PC-3 (cell line): ENCODE results near the gene ANTXR1. TPM values are rescaled to one million over a fixed set of nuclear protein-coding genes. Genes with fewer than 3 reads are reported as not detected.

Experiments used
- ATAC-seq: fragments of 200-7000 bp; cut with Tn5 transposase; 2 replicates; pipeline ENCODE4 v1.9.1; 2020; ENCODE audit warnings: mild to moderate bottlenecking, moderate library complexity
- BruUV-seq: library from RNA; stranded (reverse); fragments of 400-500 nt; replicated peaks from 2 replicates; lab custom pipeline; 2021; lab: Mats Ljungman, UMichigan
- CTCF ChIA-PET: fragments of 300-600 bp; sonication (Branson Sonifier 250); formaldehyde crosslinking; loops from one replicate; lab custom pipeline; 2022; ENCODE audit warnings: antibody characterized with exemption; lab: Charles Lee
- POLR2A ChIA-PET: fragments of 300-600 bp; sonication (Branson Sonifier 250); formaldehyde crosslinking; loops from one replicate; lab custom pipeline; 2022; ENCODE audit warnings: antibody characterized with exemption; ENCODE audit not compliant: unreplicated experiment; lab: Charles Lee
- DNase-seq: peaks from one replicate; pipeline ENCODE4 v3.0.0-alpha.2; 2015
- H2AFZ ChIP-seq: fragments of 300-600 bp; sonication (generic); 2 replicates; pipeline ENCODE4 v1.6.0; 2016; ENCODE audit warnings: antibody characterized with exemption, low read length
- H3F3A ChIP-seq: fragments of 300-600 bp; sonication (generic); one replicate; pipeline ENCODE4 v1.6.0; 2017; ENCODE audit warnings: antibody characterized with exemption, low read length, control low read depth, mild to moderate bottlenecking; ENCODE audit not compliant: unreplicated experiment
- H3K27ac ChIP-seq: fragments of 300-600 bp; sonication (generic); 2 replicates; pipeline ENCODE4 v1.5.1; 2016; ENCODE audit warnings: mild to moderate bottlenecking, low read length
- H3K27me3 ChIP-seq: fragments of 300-600 bp; sonication (generic); 2 replicates; pipeline ENCODE4 v1.6.1; 2016; ENCODE audit warnings: low read length, mixed read lengths
- H3K36me3 ChIP-seq: fragments of 300-600 bp; sonication (generic); 2 replicates; pipeline ENCODE4 v1.6.1; 2016; ENCODE audit warnings: low read depth, mixed run types, low read length, mixed read lengths
- H3K4me1 ChIP-seq: fragments of 300-600 bp; sonication (generic); 2 replicates; pipeline ENCODE4 v1.5.1; 2016; ENCODE audit warnings: low read length; ENCODE audit not compliant: insufficient read depth
- H3K4me2 ChIP-seq: fragments of 300-600 bp; sonication (generic); 2 replicates; pipeline ENCODE4 v1.6.0; 2016; ENCODE audit warnings: low read length
- H3K4me3 ChIP-seq: fragments of 300-600 bp; sonication (generic); 2 replicates; pipeline ENCODE4 v1.5.1; 2016; ENCODE audit warnings: mild to moderate bottlenecking, low read length, mixed read lengths
- H3K79me2 ChIP-seq: fragments of 300-600 bp; sonication (generic); 2 replicates; pipeline ENCODE4 v1.6.1; 2017; ENCODE audit warnings: low read length, mixed read lengths
- H3K9ac ChIP-seq: fragments of 300-600 bp; sonication (generic); 2 replicates; pipeline ENCODE4 v1.6.0; 2016; ENCODE audit warnings: mild to moderate bottlenecking, low read length
- H3K9me2 ChIP-seq: fragments of 300-600 bp; sonication (generic); replicated peaks from 2 replicates; pipeline ENCODE4 v1.6.1; 2016; ENCODE audit warnings: mixed run types, low read length, mixed read lengths
- H3K9me3 ChIP-seq: fragments of 300-600 bp; sonication (generic); 2 replicates; pipeline ENCODE4 v1.6.1; 2016; ENCODE audit warnings: low read length, mixed read lengths
- H4K20me1 ChIP-seq: fragments of 300-600 bp; sonication (generic); 2 replicates; pipeline ENCODE4 v1.6.1; 2016; ENCODE audit warnings: low read length, mixed read lengths
- CTCF ChIP-seq: fragments of 300-600 bp; sonication (generic); conservative IDR thresholded peaks from 2 replicates; pipeline ENCODE4 v1.5.1; 2017; ENCODE audit warnings: antibody characterized with exemption, low read depth, mild to moderate bottlenecking, low read length
- EZH2 ChIP-seq: fragments of 300-600 bp; sonication (generic); IDR thresholded peaks from one replicate; pipeline ENCODE4 v1.6.1; 2017; ENCODE audit warnings: antibody characterized with exemption, mild to moderate bottlenecking, low read length; ENCODE audit not compliant: unreplicated experiment
- EZH2phosphoT487 ChIP-seq: fragments of 300-600 bp; sonication (generic); IDR thresholded peaks from 2 replicates; pipeline ENCODE4 v1.6.1; 2018; ENCODE audit warnings: mild to moderate bottlenecking, antibody characterized with exemption, low read length, borderline replicate concordance
- intact Hi-C: fragments of 100-400 bp; cut with micrococcal nuclease; formaldehyde crosslinking; loops from 2 replicates; pipeline ENCODE4 v1.9.0; 2023
- total RNA-seq: library from RNA; depleted of rRNA; stranded (reverse); fragments of >200 nt; gene quantifications from 2 replicates; pipeline ENCODE4 v1.2.3, GENCODE V29; 2014

ANTXR1 gene
- total RNA-seq, 1 experiment from 2014 or later: 31.2 TPM

- no TSS peak for BruUV-seq
- no peaks in the 10 kb centered on the region for H3K36me3 ChIP-seq
Observed at GRCh38 chr2:69167469-69167822, 154.5 kb downstream of the ANTXR1 start.

GRCh38 chr2:69168144-69168813, 155.3 kb downstream of the ANTXR1 start:
- H3K4me1 ChIP-seq: peaks cover 4% of the 10 kb centered on the region
- H3K9me3 ChIP-seq: no peaks in the 10 kb centered on the region
- H3K9ac ChIP-seq: no peak overlapping the region
- intact Hi-C loops: loop anchor here (10.0 kb wide), 1 partner anchor 153 kb away; the partner anchor contains the start of gene ANTXR1
- ATAC-seq (no peak), DNase-seq (peak; percentile 10)
- no peak overlapping the region for H3K4me2 ChIP-seq
- no peak overlapping the region for H2AFZ ChIP-seq
- ChIA-PET POLR2A (no interaction called here), CTCF (no interaction called here)
- no peak for TF ChIP-seq EZH2phosphoT487
- TF ChIP-seq CTCF: no peak
- no peak for TF ChIP-seq EZH2
- H3K36me3 ChIP-seq: no peaks in the 10 kb centered on the region
- no peaks in the 10 kb centered on the region for H3F3A ChIP-seq
- no peaks in the 10 kb centered on the region for H3K27me3 ChIP-seq
- H3K27ac ChIP-seq: no peak overlapping the region
- no peak overlapping the region for H3K4me3 ChIP-seq
- no peaks in the 10 kb centered on the region for H3K9me2 ChIP-seq
- H3K79me2 ChIP-seq: no peaks in the 10 kb centered on the region
- no peaks in the 10 kb centered on the region for H4K20me1 ChIP-seq
- no TSS peak for BruUV-seq

More at GRCh38 chr2:69167469-69167822, 154.5 kb downstream of the ANTXR1 start:
- intact Hi-C loops: loop anchor here (10.0 kb wide), 1 partner anchor 153 kb away; the partner anchor contains the start of gene ANTXR1
- H3F3A ChIP-seq: no peaks in the 10 kb centered on the region
- DNase-seq (no peak), ATAC-seq (no peak)
- no peak overlapping the region for H3K4me2 ChIP-seq
- H3K4me1 ChIP-seq: peaks cover 13% of the 10 kb centered on the region
- H3K4me3 ChIP-seq: no peak overlapping the region
- POLR2A ChIA-PET: no interaction called here
- no peaks in the 10 kb centered on the region for H3K79me2 ChIP-seq
- H3K27me3 ChIP-seq: no peaks in the 10 kb centered on the region
- no peak overlapping the region for H2AFZ ChIP-seq
- H4K20me1 ChIP-seq: no peaks in the 10 kb centered on the region
- H3K9me2 ChIP-seq: no peaks in the 10 kb centered on the region
- H3K27ac ChIP-seq: no peak overlapping the region
- CTCF ChIA-PET: no interaction called here
- TF ChIP-seq CTCF (no peak), EZH2 (no peak), EZH2phosphoT487 (no peak)
- no peak overlapping the region for H3K9ac ChIP-seq
- H3K9me3 ChIP-seq: no peaks in the 10 kb centered on the region

- Histone ChIP-seq H3K27me3 (no peaks in the 10 kb centered on the region), H3K9me3 (no peaks in the 10 kb centered on the region), H3F3A (no peaks in the 10 kb centered on the region), H3K27ac (no peak overlapping the region), H2AFZ (no peak overlapping the region), H3K4me3 (no peak overlapping the region), H3K4me1 (no peaks in the 10 kb centered on the region), H3K79me2 (no peaks in the 10 kb centered on the region), H3K4me2 (no peak overlapping the region), H3K36me3 (no peaks in the 10 kb centered on the region), H3K9me2 (no peaks in the 10 kb centered on the region), H3K9ac (no peak overlapping the region), H4K20me1 (no peaks in the 10 kb centered on the region)
- POLR2A ChIA-PET: no interaction called here
- no TSS peak for BruUV-seq
- DNase-seq (no peak), ATAC-seq (no peak)
- intact Hi-C loops: loop anchor here (10.0 kb wide), 1 partner anchor 154 kb away; the partner anchor contains the start of gene ANTXR1
- CTCF ChIA-PET: no interaction called here
- no peak for TF ChIP-seq EZH2
- no peak for TF ChIP-seq CTCF
- TF ChIP-seq EZH2phosphoT487: no peak
Observed at GRCh38 chr2:69168950-69169654, 156.1 kb downstream of the ANTXR1 start.
